ENCODE data around the gene FAM133A.

GRCh38 chrX:93760163-93760562, 86.2 kb downstream of the FAM133A start:
- TF ChIP-seq POLR2AphosphoS5 (IDR thresholded peaks at IDR 0.05; ENCODE audit: low read depth, low read length) (no peak), TAF1 (IDR thresholded peaks at IDR 0.05; ENCODE audit: borderline replicate concordance, insufficient read depth, low read length) (no peak), SIN3A (IDR thresholded peaks at IDR 0.05; ENCODE audit: borderline replicate concordance, insufficient read depth, low read length) (no peak), REST (IDR thresholded peaks at IDR 0.05; ENCODE audit: insufficient read depth in 1 of 2, low read depth in 2 of 2, low read length in 2 of 2) (no peak), FOXP2 (optimal IDR thresholded peaks at IDR 0.05; ENCODE audit: borderline replicate concordance, extremely low read depth, extremely low read length, insufficient read depth) (no peak)

All from PFSK-1 (cell line).